ENCODE data around the gene RAB22A.

RAB22A gene

GRCh38 chr20:58309591-58310290, at the start of gene RAB22A:
Gene RAB22A, plus strand, starts transcription at chr20:58309715. Its CDS starts 262 bp downstream, at chr20:58309977.
- TF ChIP-seq ARNTL (CRISPR knock-in tag; IDR thresholded peaks at IDR 0.05; ENCODE audit: borderline replicate concordance, low read depth), result no peak
- ATAC-seq, result peak; percentile 85

GRCh38 chr20:58260006-58260405, 49.5 kb upstream of the RAB22A start:
- peak; percentile 80 for ATAC-seq
- no peak for TF ChIP-seq PPARA (CRISPR knock-in tag; IDR thresholded peaks at IDR 0.05; ENCODE audit: borderline replicate concordance)
- TF ChIP-seq POU6F1 (CRISPR knock-in tag; IDR thresholded peaks at IDR 0.05; ENCODE audit: borderline replicate concordance, low read depth), result peak; percentile 83; the same call in 1 of the 2 replicates
- TF ChIP-seq ZC3H10 (CRISPR knock-in tag; IDR thresholded peaks at IDR 0.05), result peak; percentile 91
- TF ChIP-seq ISL1 (CRISPR knock-in tag; IDR thresholded peaks at IDR 0.05), result peak; percentile 97
- TF ChIP-seq ARNTL (CRISPR knock-in tag; IDR thresholded peaks at IDR 0.05; ENCODE audit: borderline replicate concordance, low read depth), result no peak
- TF ChIP-seq, protein P1, sequence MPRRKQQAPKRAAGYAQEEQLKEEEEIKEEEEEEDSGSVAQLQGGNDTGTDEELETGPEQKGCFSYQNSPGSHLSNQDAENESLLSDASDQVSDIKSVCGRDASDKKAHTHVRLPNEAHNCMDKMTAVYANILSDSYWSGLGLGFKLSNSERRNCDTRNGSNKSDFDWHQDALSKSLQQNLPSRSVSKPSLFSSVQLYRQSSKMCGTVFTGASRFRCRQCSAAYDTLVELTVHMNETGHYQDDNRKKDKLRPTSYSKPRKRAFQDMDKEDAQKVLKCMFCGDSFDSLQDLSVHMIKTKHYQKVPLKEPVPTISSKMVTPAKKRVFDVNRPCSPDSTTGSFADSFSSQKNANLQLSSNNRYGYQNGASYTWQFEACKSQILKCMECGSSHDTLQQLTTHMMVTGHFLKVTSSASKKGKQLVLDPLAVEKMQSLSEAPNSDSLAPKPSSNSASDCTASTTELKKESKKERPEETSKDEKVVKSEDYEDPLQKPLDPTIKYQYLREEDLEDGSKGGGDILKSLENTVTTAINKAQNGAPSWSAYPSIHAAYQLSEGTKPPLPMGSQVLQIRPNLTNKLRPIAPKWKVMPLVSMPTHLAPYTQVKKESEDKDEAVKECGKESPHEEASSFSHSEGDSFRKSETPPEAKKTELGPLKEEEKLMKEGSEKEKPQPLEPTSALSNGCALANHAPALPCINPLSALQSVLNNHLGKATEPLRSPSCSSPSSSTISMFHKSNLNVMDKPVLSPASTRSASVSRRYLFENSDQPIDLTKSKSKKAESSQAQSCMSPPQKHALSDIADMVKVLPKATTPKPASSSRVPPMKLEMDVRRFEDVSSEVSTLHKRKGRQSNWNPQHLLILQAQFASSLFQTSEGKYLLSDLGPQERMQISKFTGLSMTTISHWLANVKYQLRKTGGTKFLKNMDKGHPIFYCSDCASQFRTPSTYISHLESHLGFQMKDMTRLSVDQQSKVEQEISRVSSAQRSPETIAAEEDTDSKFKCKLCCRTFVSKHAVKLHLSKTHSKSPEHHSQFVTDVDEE (CRISPR knock-in tag; IDR thresholded peaks at IDR 0.05), result no peak
- TF ChIP-seq CSDC2 (CRISPR knock-in tag; IDR thresholded peaks at IDR 0.05), result no peak
- TF ChIP-seq TCF4 (CRISPR knock-in tag; IDR thresholded peaks at IDR 0.05; ENCODE audit: borderline replicate concordance), result peak; percentile 55; the same call in 1 of the 2 replicates
- 0 out of 2 replicates have a peak, but pooled peaks have one; percentile 75 for TF ChIP-seq GLIS3 (CRISPR knock-in tag; IDR thresholded peaks at IDR 0.05)
- TF ChIP-seq, protein P2, sequence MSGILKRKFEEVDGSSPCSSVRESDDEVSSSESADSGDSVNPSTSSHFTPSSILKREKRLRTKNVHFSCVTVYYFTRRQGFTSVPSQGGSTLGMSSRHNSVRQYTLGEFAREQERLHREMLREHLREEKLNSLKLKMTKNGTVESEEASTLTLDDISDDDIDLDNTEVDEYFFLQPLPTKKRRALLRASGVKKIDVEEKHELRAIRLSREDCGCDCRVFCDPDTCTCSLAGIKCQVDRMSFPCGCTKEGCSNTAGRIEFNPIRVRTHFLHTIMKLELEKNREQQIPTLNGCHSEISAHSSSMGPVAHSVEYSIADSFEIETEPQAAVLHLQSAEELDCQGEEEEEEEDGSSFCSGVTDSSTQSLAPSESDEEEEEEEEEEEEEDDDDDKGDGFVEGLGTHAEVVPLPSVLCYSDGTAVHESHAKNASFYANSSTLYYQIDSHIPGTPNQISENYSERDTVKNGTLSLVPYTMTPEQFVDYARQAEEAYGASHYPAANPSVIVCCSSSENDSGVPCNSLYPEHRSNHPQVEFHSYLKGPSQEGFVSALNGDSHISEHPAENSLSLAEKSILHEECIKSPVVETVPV (CRISPR knock-in tag; IDR thresholded peaks at IDR 0.05), result 0 out of 2 replicates have a peak, but pooled peaks have one; percentile 64
- TF ChIP-seq ZFP3 (CRISPR knock-in tag; IDR thresholded peaks at IDR 0.05), result no peak
- no peak for TF ChIP-seq SNAI2 (CRISPR knock-in tag; IDR thresholded peaks at IDR 0.05)
- no peak for TF ChIP-seq ZNF565 (CRISPR knock-in tag; conservative IDR thresholded peaks at IDR 0.05; ENCODE audit: low read depth)
- no peak for TF ChIP-seq ZNF8 (CRISPR knock-in tag; IDR thresholded peaks at IDR 0.05)
- TF ChIP-seq ZNF70 (CRISPR knock-in tag; IDR thresholded peaks at IDR 0.05), result no peak
- TF ChIP-seq ESRRG (CRISPR knock-in tag; IDR thresholded peaks at IDR 0.05), result no peak
- TF ChIP-seq, protein P3, sequence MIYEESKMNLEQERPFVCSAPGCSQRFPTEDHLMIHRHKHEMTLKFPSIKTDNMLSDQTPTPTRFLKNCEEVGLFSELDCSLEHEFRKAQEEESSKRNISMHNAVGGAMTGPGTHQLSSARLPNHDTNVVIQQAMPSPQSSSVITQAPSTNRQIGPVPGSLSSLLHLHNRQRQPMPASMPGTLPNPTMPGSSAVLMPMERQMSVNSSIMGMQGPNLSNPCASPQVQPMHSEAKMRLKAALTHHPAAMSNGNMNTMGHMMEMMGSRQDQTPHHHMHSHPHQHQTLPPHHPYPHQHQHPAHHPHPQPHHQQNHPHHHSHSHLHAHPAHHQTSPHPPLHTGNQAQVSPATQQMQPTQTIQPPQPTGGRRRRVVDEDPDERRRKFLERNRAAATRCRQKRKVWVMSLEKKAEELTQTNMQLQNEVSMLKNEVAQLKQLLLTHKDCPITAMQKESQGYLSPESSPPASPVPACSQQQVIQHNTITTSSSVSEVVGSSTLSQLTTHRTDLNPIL (CRISPR knock-in tag; IDR thresholded peaks at IDR 0.05; ENCODE audit: low read depth), result peak; percentile 24; the same call in 1 of the 2 replicates
- no peak; the same call in 1 of the 2 replicates for TF ChIP-seq PATZ1 (CRISPR knock-in tag; IDR thresholded peaks at IDR 0.05; ENCODE audit: borderline replicate concordance)
- TF ChIP-seq ZFP30 (CRISPR knock-in tag; IDR thresholded peaks at IDR 0.05), result no peak
- no peak for TF ChIP-seq OSR1 (CRISPR knock-in tag; IDR thresholded peaks at IDR 0.05)
- TF ChIP-seq BACH2 (CRISPR knock-in tag; IDR thresholded peaks at IDR 0.05; ENCODE audit: borderline replicate concordance), result no peak
- TF ChIP-seq TOX (CRISPR knock-in tag; IDR thresholded peaks at IDR 0.05; ENCODE audit: borderline replicate concordance), result no peak
- TF ChIP-seq RARB (CRISPR knock-in tag; IDR thresholded peaks at IDR 0.05), result no peak

Measured in SK-N-SH treated with all-trans-retinoic acid at 6 μM for 48 hours (cell line).